Measurements from ENCODE around the gene METTL8. TPM values are rescaled to one million over a fixed set of nuclear protein-coding genes. Genes with fewer than 3 reads are reported as not detected.

METTL8 gene
- total RNA-seq, 2 experiments from 2014 or later, result 43.4 to 44.8 TPM

DNA sequence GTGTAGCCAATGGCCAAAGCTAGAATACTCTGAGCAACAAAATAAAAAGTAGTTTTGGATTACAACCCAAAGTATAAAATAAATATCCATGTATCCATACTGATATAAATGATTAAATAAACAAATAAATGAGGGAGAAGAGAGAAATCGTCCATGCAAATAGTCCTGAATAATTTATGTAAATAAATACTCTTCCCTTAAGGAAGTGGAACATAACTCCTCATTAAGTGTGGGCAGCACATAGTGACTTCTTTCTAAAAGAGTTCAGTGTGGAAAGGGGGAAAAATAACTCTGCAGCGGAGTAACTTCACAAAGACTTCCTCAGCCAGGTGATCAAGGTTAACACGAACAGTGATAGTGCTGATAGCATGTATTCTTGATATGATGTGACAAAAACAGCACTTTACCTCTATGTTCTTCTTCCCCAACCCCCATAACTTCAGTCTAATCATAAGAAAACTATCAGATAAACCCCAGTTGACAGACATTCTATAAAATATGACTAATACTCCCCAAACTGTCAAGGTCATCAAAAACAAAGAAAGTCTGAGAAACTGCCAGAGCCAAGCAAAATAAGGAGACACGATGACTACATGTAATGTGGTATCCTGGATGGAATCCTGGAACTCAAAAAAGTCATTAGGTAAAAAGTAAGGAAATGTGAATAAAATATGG, 30.7 kb downstream of the METTL8 start:
- peak; percentile 42 for ATAC-seq
- POLR2A ChIA-PET, result no interaction called here
- H3K4me3 Mint-ChIP-seq, result no peak overlapping the region

DNA sequence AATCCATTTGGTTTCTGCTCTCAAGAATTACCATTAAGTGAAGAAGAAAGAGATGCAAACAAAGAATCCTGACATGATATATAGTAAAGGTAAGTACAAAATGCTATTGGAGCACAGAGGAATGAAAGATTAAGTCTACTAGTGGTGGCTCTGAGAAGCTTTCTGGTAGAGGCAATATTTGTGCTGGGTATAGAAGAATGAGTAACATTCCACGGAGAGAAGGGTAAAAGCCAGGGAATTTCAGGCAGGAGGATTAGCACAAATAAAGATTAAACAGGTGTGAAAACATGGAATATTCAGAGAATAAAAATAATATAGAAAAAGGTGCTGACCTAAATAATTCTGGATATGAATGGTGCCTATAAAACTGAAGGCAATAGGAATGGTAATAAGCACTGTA, 31.8 kb downstream of the METTL8 start:
- intact Hi-C loops (cut with micrococcal nuclease), result no loop called here
- no peak for ATAC-seq
- Mint-ChIP-seq H3K4me1 (ENCODE audit: low read depth) (peaks cover 38% of the 10 kb centered on the region), H3K36me3 (ENCODE audit: low read depth) (peaks cover 38% of the 10 kb centered on the region), H3K27ac (no peak overlapping the region), H3K9me3 (peaks cover 14% of the 10 kb centered on the region), H3K4me3 (no peak overlapping the region), H3K27me3 (no peaks in the 10 kb centered on the region)
- ChIA-PET CTCF (no interaction called here), POLR2A (no interaction called here)
- DNase-seq, result no peak
- TF ChIP-seq, protein P1, sequence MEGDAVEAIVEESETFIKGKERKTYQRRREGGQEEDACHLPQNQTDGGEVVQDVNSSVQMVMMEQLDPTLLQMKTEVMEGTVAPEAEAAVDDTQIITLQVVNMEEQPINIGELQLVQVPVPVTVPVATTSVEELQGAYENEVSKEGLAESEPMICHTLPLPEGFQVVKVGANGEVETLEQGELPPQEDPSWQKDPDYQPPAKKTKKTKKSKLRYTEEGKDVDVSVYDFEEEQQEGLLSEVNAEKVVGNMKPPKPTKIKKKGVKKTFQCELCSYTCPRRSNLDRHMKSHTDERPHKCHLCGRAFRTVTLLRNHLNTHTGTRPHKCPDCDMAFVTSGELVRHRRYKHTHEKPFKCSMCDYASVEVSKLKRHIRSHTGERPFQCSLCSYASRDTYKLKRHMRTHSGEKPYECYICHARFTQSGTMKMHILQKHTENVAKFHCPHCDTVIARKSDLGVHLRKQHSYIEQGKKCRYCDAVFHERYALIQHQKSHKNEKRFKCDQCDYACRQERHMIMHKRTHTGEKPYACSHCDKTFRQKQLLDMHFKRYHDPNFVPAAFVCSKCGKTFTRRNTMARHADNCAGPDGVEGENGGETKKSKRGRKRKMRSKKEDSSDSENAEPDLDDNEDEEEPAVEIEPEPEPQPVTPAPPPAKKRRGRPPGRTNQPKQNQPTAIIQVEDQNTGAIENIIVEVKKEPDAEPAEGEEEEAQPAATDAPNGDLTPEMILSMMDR (IDR thresholded peaks at IDR 0.05), result no peak

More for the DNA sequence above, 30.7 kb downstream of the METTL8 start:
- CTCF ChIA-PET, result no interaction called here
- no peaks in the 10 kb centered on the region for H3K27me3 Mint-ChIP-seq
- peaks cover 46% of the 10 kb centered on the region for H3K4me1 Mint-ChIP-seq (ENCODE audit: low read depth)
- intact Hi-C loops (cut with micrococcal nuclease), result no loop called here
- DNase-seq, result no peak
- TF ChIP-seq, protein P1 (IDR thresholded peaks at IDR 0.05), result no peak
- peak overlapping the region; percentile 36 for H3K27ac Mint-ChIP-seq
- H3K9me3 Mint-ChIP-seq, result peaks cover 14% of the 10 kb centered on the region
- peaks cover 35% of the 10 kb centered on the region for H3K36me3 Mint-ChIP-seq (ENCODE audit: low read depth)

DNA sequence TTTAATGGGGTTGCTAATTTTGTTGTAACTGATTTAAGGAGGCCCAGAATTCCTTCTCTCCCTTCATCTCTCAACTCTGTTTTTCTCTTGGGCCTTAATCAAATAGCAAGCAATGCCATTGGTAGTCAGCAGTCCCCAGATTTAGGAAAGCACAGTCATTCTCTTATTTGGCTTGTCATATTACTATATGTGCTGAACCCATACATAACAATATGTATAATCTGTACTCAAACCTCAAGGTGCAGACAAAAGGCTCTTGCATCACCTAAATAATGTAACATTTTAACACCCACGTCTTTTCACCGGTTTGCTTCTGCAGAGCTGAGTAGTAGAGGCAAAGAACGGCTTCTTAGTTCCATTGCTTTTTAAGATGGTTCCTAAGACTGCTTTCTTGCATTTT, 33.4 kb downstream of the METTL8 start:
- H3K27me3 Mint-ChIP-seq, result no peaks in the 10 kb centered on the region
- POLR2A ChIA-PET, result no interaction called here

DNA sequence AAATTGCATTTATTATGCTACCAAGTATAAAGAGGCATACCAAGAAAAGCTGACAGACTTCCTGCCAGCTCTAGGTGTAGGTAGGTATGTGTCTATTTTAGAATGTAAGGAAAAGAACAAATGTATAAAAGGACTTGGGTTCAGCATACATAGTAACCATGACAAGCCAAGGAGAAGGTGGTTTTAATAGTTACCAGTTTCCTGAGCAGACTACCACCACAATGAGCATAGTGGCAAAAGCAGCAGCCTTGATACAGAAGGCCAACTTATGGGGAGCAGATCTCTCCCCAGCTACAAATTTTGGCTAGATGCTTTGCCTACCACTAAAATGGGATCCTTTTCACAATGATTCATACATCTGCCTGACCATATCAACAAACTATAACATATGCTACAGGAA, 34.5 kb downstream of the METTL8 start:
- H3K4me1 Mint-ChIP-seq (ENCODE audit: low read depth), result peaks cover 26% of the 10 kb centered on the region
- DNase-seq (no peak), ATAC-seq (no peak)
- H3K27ac Mint-ChIP-seq, result no peak overlapping the region
- no peaks in the 10 kb centered on the region for H3K27me3 Mint-ChIP-seq
- CTCF ChIA-PET, result interaction anchor here (1.3 kb wide), 1 partner anchor 17 kb away, joined by 3 read pairs; no protein-coding TSS in a partner anchor
- peaks cover 14% of the 10 kb centered on the region for H3K9me3 Mint-ChIP-seq
- no peak overlapping the region for H3K4me3 Mint-ChIP-seq
- TF ChIP-seq, protein P1 (IDR thresholded peaks at IDR 0.05), result no peak
- intact Hi-C loops (cut with micrococcal nuclease), result no loop called here
- peaks cover 31% of the 10 kb centered on the region for H3K36me3 Mint-ChIP-seq (ENCODE audit: low read depth)
- POLR2A ChIA-PET, result no interaction called here

More for the DNA sequence above, 33.4 kb downstream of the METTL8 start:
- no peak for ATAC-seq
- H3K4me1 Mint-ChIP-seq (ENCODE audit: low read depth), result peaks cover 33% of the 10 kb centered on the region
- H3K36me3 Mint-ChIP-seq (ENCODE audit: low read depth), result peaks cover 37% of the 10 kb centered on the region
- intact Hi-C loops (cut with micrococcal nuclease), result no loop called here
- TF ChIP-seq, protein P1 (IDR thresholded peaks at IDR 0.05), result no peak
- H3K27ac Mint-ChIP-seq, result no peak overlapping the region
- no peak for DNase-seq
- H3K9me3 Mint-ChIP-seq, result peaks cover 14% of the 10 kb centered on the region
- CTCF ChIA-PET, result no interaction called here
- H3K4me3 Mint-ChIP-seq, result no peak overlapping the region

DNA sequence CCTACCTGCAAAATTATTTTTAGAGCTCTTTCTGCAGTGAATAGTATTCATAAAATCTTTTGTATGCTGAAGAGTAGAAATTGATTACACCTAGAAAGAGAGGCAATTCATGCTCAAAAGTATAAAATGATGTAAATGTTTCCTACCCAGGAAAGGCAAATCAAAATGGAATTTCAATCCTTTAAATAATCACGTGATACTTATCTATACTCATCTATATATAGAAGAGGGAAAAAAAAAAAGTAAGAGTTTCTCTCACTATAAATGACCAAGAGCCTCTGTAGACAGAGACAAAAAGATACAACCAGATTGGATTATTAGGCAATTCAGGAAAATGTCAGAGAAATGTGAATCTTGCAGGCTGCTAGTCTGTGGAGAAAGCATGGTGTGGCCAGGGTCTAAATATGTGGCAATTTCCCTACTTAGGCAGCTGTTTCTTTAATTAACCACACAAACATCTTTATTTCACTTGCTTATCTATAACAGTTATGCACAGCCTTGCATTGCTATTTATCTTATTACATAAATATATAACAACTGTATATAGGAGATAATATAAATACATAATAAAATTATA, 39.5 kb downstream of the METTL8 start:
- no peaks in the 10 kb centered on the region for H3K27me3 Mint-ChIP-seq
- H3K4me1 Mint-ChIP-seq (ENCODE audit: low read depth), result peaks cover 21% of the 10 kb centered on the region
- DNase-seq, result no peak
- no peak overlapping the region for H3K27ac Mint-ChIP-seq
- H3K9me3 Mint-ChIP-seq, result no peaks in the 10 kb centered on the region
- TF ChIP-seq, protein P1 (IDR thresholded peaks at IDR 0.05), result no peak
- H3K4me3 Mint-ChIP-seq, result no peak overlapping the region
- no peak for ATAC-seq
- POLR2A ChIA-PET, result no interaction called here
- CTCF ChIA-PET, result no interaction called here
- intact Hi-C loops (cut with micrococcal nuclease), result no loop called here
- H3K36me3 Mint-ChIP-seq (ENCODE audit: low read depth), result peaks cover 24% of the 10 kb centered on the region
